PC-9 (cell line): ENCODE results near the gene TEDC1. TPM values are rescaled to one million over a fixed set of nuclear protein-coding genes. Genes with fewer than 3 reads are reported as not detected.

Experiments used
- BruUV-seq: library from RNA; stranded (reverse); fragments of 400-500 nt; replicated peaks from 2 replicates; lab custom pipeline; 2021; lab: Mats Ljungman, UMichigan
- CTCF ChIA-PET: fragments of 300-600 bp; sonication (Branson Sonifier 250); formaldehyde crosslinking; loops from one replicate; lab custom pipeline; 2022; ENCODE audit warnings: antibody characterized with exemption; lab: Charles Lee
- POLR2A ChIA-PET: fragments of 300-600 bp; sonication (Branson Sonifier 250); formaldehyde crosslinking; loops from one replicate; lab custom pipeline; 2022; ENCODE audit warnings: antibody characterized with exemption; ENCODE audit not compliant: unreplicated experiment; lab: Charles Lee
- DNase-seq, 2 experiments: peaks; one replicate each; pipeline versions ENCODE4 v3.0.0 to v3.0.0-alpha.2; 2015 to 2022; ENCODE audit warnings: mixed read lengths in 1 of 2
- H2AFZ ChIP-seq: fragments of 200-600 bp; sonication (generic); 2 replicates; pipeline ENCODE4 v1.8.1; 2017; ENCODE audit warnings: antibody characterized with exemption
- H3F3A ChIP-seq: fragments of 200-600 bp; sonication (generic); 2 replicates; pipeline ENCODE4 v1.8.1; 2017; ENCODE audit warnings: antibody characterized with exemption, mild to moderate bottlenecking, low read depth; ENCODE audit not compliant: insufficient read depth
- H3K27ac ChIP-seq: fragments of 200-600 bp; sonication (generic); 2 replicates; pipeline ENCODE4 v1.6.1; 2016; ENCODE audit warnings: mixed run types
- H3K27me3 ChIP-seq: fragments of 200-600 bp; sonication (generic); 2 replicates; pipeline ENCODE4 v1.6.1; 2016; ENCODE audit warnings: low read depth, mixed run types; ENCODE audit not compliant: insufficient read depth
- H3K36me3 ChIP-seq: fragments of 200-600 bp; sonication (generic); 2 replicates; pipeline ENCODE4 v1.6.1; 2016; ENCODE audit warnings: low read depth, mixed run types
- H3K4me1 ChIP-seq: fragments of 200-600 bp; sonication (generic); replicated peaks from 2 replicates; pipeline ENCODE4 v1.6.1; 2016; ENCODE audit warnings: mixed run types; ENCODE audit not compliant: insufficient read depth
- H3K4me2 ChIP-seq: fragments of 200-600 bp; sonication (generic); 2 replicates; pipeline ENCODE4 v1.6.1; 2017; ENCODE audit warnings: mixed run types
- H3K4me3 ChIP-seq: fragments of 200-600 bp; sonication (generic); 2 replicates; pipeline ENCODE4 v1.6.1; 2016; ENCODE audit warnings: mixed run types
- H3K79me2 ChIP-seq: fragments of 200-600 bp; sonication (generic); 2 replicates; pipeline ENCODE4 v1.6.1; 2017; ENCODE audit warnings: low read depth, mixed run types
- H3K9me2 ChIP-seq: fragments of 200-600 bp; sonication (generic); 2 replicates; pipeline ENCODE4 v1.8.1; 2017; ENCODE audit warnings: mild to moderate bottlenecking; ENCODE audit not compliant: insufficient read depth
- H3K9me3 ChIP-seq: fragments of 200-600 bp; sonication (generic); 2 replicates; pipeline ENCODE4 v1.8.1; 2016; ENCODE audit warnings: low read depth; ENCODE audit not compliant: insufficient read depth
- H4K20me1 ChIP-seq: fragments of 200-600 bp; sonication (generic); 2 replicates; pipeline ENCODE4 v1.8.1; 2017; ENCODE audit not compliant: insufficient read depth
- CTCF ChIP-seq: fragments of 200-600 bp; sonication (generic); conservative IDR thresholded peaks from 2 replicates; pipeline ENCODE4 v1.6.1; 2017; ENCODE audit warnings: mixed run types, antibody characterized with exemption, mild to moderate bottlenecking, moderate library complexity
- EZH2 ChIP-seq: fragments of 200-600 bp; sonication (generic); IDR thresholded peaks from 2 replicates; pipeline ENCODE4 v1.8.0; 2017; ENCODE audit warnings: antibody characterized with exemption, low read depth
- intact Hi-C: fragments of 100-400 bp; cut with micrococcal nuclease; formaldehyde crosslinking; loops from one replicate; pipeline ENCODE4 v1.10.0; 2022; ENCODE audit not compliant: unreplicated experiment
- total RNA-seq: library from RNA; stranded (reverse); gene quantifications from 2 replicates; pipeline ENCODE4 v1.2.3, GENCODE V29; 2021

TEDC1 gene
- total RNA-seq, 1 experiment from 2014 or later = 21.2 TPM

DNA sequence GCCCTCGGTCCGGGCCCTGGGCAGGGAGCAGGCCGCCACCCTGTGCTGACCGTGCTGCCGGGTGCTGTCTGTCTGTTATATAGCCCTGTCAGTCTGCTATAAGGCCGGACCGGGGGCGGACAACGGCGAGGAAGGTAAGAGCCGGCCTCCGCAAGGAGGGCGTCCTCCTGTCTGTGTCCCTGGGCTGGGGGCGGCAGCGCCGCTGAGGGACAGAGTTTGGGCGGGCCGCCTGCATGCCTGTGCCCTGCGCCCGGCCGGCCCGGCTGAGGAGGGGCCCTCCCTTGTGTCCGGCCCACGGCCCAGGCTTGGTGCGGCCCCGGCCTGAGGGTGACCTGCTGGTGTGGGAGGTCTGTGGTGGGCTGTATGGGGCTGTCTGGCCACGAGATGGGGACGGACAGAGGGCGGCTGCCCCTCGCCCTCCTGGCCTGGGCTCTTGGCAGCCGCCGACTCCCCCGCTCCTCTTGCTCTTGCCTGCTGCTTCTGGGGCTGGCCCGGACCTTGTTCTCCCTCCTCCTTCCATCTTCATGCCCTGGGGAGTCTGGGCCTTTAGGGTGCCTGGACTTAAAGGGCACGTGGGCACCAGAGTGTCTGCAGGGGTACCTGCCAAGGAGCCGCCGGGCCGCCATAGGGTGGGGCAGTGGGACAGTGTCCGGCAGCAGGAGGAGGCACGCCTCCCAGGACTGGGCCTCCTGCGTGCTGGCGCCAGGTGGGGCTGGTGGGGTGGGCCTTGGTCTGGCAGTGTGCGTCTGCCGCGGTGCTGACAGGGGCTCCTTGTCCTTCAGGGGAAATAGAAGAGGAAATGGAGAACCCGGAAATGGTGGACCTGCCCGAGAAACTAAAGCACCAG lies 41.5 kb upstream of the TEDC1 start:
- POLR2A ChIA-PET = no interaction called here
- H2AFZ ChIP-seq = no peak overlapping the region
- H3K9me3 ChIP-seq = no peaks in the 10 kb centered on the region
- peaks cover 23% of the 10 kb centered on the region for H4K20me1 ChIP-seq
- DNase-seq = no peak
- no peak overlapping the region for H3K27ac ChIP-seq
- H3F3A ChIP-seq = no peaks in the 10 kb centered on the region
- CTCF ChIA-PET = no interaction called here
- H3K9me2 ChIP-seq = no peaks in the 10 kb centered on the region
- no peak for TF ChIP-seq CTCF
- H3K4me1 ChIP-seq = no peaks in the 10 kb centered on the region
- H3K4me2 ChIP-seq = no peak overlapping the region
- no peaks in the 10 kb centered on the region for H3K36me3 ChIP-seq
- BruUV-seq = no TSS peak
- intact Hi-C loops = loop anchor here (2.0 kb wide), 1 partner anchor 39 kb away; no protein-coding TSS in a partner anchor
- no peak overlapping the region for H3K4me3 ChIP-seq
- no peaks in the 10 kb centered on the region for H3K79me2 ChIP-seq
- H3K27me3 ChIP-seq = no peaks in the 10 kb centered on the region

GRCh38 chr14:105450123-105450505 lies 40.9 kb upstream of the TEDC1 start:
- no peak overlapping the region for H2AFZ ChIP-seq
- ChIA-PET CTCF (no interaction called here), POLR2A (no interaction called here)
- intact Hi-C loops = no loop called here
- H4K20me1 ChIP-seq = peaks cover 19% of the 10 kb centered on the region
- no peaks in the 10 kb centered on the region for H3F3A ChIP-seq
- TF ChIP-seq CTCF = no peak
- no peak for TF ChIP-seq EZH2
- no peak overlapping the region for H3K4me3 ChIP-seq
- no peaks in the 10 kb centered on the region for H3K27me3 ChIP-seq
- BruUV-seq = no TSS peak
- DNase-seq = no peak
- H3K9me3 ChIP-seq = no peaks in the 10 kb centered on the region
- H3K9me2 ChIP-seq = no peaks in the 10 kb centered on the region
- H3K27ac ChIP-seq = no peak overlapping the region
- H3K79me2 ChIP-seq = no peaks in the 10 kb centered on the region
- H3K4me2 ChIP-seq = no peak overlapping the region
- H3K4me1 ChIP-seq = no peaks in the 10 kb centered on the region
- H3K36me3 ChIP-seq = no peaks in the 10 kb centered on the region

GRCh38 chr14:105450864-105451720 lies 40.0 kb upstream of the TEDC1 start:
- H3K4me1 ChIP-seq = no peaks in the 10 kb centered on the region
- ChIA-PET CTCF (no interaction called here), POLR2A (no interaction called here)
- BruUV-seq = no TSS peak
- no peaks in the 10 kb centered on the region for H3K79me2 ChIP-seq
- no peaks in the 10 kb centered on the region for H3F3A ChIP-seq
- H3K9me3 ChIP-seq = no peaks in the 10 kb centered on the region
- H3K36me3 ChIP-seq = no peaks in the 10 kb centered on the region
- H3K4me2 ChIP-seq = no peak overlapping the region
- no peaks in the 10 kb centered on the region for H3K9me2 ChIP-seq
- no peak for DNase-seq
- intact Hi-C loops = no loop called here
- H3K27me3 ChIP-seq = no peaks in the 10 kb centered on the region
- no peak overlapping the region for H3K27ac ChIP-seq
- H2AFZ ChIP-seq = no peak overlapping the region
- H4K20me1 ChIP-seq = peaks cover 19% of the 10 kb centered on the region
- TF ChIP-seq EZH2 (no peak), CTCF (no peak)
- no peak overlapping the region for H3K4me3 ChIP-seq
